H9 (cell line): ENCODE measurements around the gene SEMA3G. TPM values are rescaled to one million over a fixed set of nuclear protein-coding genes. Genes with fewer than 3 reads are reported as not detected.

Experiments
- DNase-seq: peaks from one replicate; pipeline ENCODE4 v3.0.0-alpha.2; 2017
- H2AFZ ChIP-seq: one replicate; pipeline ENCODE4 v1.6.1; 2013; ENCODE audit warnings: mild to moderate bottlenecking, low read length, control low read depth, moderate library complexity
- H2AK5ac ChIP-seq: 2 replicates; pipeline ENCODE4 v1.6.1; 2013; ENCODE audit warnings: low read length, control low read depth, mixed read lengths; ENCODE audit not compliant: insufficient read length
- H2BK120ac ChIP-seq: one replicate; pipeline ENCODE4 v1.6.1; 2013; ENCODE audit warnings: low read depth, mild to moderate bottlenecking, low read length, control low read depth, inconsistent platforms; ENCODE audit not compliant: poor library complexity, severe bottlenecking
- H2BK12ac ChIP-seq: 2 replicates; pipeline ENCODE4 v1.6.1; 2013; ENCODE audit warnings: low read length, control low read depth, mixed read lengths, low read depth; ENCODE audit not compliant: insufficient read length
- H2BK15ac ChIP-seq: 2 replicates; pipeline ENCODE4 v1.6.1; 2013; ENCODE audit warnings: low read depth, low read length, control low read depth
- H2BK20ac ChIP-seq: one replicate; pipeline ENCODE4 v1.6.1; 2013; ENCODE audit warnings: low read depth, mild to moderate bottlenecking, low read length, control low read depth, inconsistent platforms; ENCODE audit not compliant: poor library complexity, severe bottlenecking
- H2BK5ac ChIP-seq: 2 replicates; pipeline ENCODE4 v1.6.1; 2013; ENCODE audit warnings: low read length, control low read depth, mixed read lengths; ENCODE audit not compliant: insufficient read length
- H3K14ac ChIP-seq: 2 replicates; pipeline ENCODE4 v1.6.1; 2013; ENCODE audit warnings: low read length, control low read depth; ENCODE audit not compliant: insufficient read depth
- H3K18ac ChIP-seq: 2 replicates; pipeline ENCODE4 v1.6.1; 2013; ENCODE audit warnings: low read depth, mild to moderate bottlenecking, mixed read lengths, low read length, control low read depth; ENCODE audit not compliant: insufficient read length
- H3K23ac ChIP-seq: 2 replicates; pipeline ENCODE4 v1.6.1; 2013; ENCODE audit warnings: low read length, control low read depth, mixed read lengths, low read depth; ENCODE audit not compliant: insufficient read length
- H3K23me2 ChIP-seq: 2 replicates; pipeline ENCODE4 v1.6.1; 2013; ENCODE audit warnings: low read depth, mild to moderate bottlenecking, mixed read lengths, low read length, control low read depth; ENCODE audit not compliant: insufficient read length, poor library complexity, severe bottlenecking
- H3K27ac ChIP-seq: 2 replicates; pipeline ENCODE4 v1.5.1; 2013; ENCODE audit warnings: low read length, control low read depth, mixed read lengths, low read depth; ENCODE audit not compliant: insufficient read length
- H3K27me3 ChIP-seq: 2 replicates; pipeline ENCODE4 v1.6.1; 2013; ENCODE audit warnings: low read length, control low read depth, inconsistent platforms; ENCODE audit not compliant: insufficient read depth
- H3K4ac ChIP-seq: 2 replicates; pipeline ENCODE4 v1.6.1; 2013; ENCODE audit warnings: low read depth, mild to moderate bottlenecking, control low read depth, inconsistent platforms, low read length, moderate library complexity
- H3K4me1 ChIP-seq: 2 replicates; pipeline ENCODE4 v1.6.1; 2013; ENCODE audit warnings: low read length, control low read depth, inconsistent platforms; ENCODE audit not compliant: insufficient read depth
- H3K4me2 ChIP-seq: 2 replicates; pipeline ENCODE4 v1.6.1; 2013; ENCODE audit warnings: low read length, control low read depth, mixed read lengths; ENCODE audit not compliant: insufficient read length, insufficient read depth
- H3K56ac ChIP-seq: 2 replicates; pipeline ENCODE4 v1.6.1; 2013; ENCODE audit warnings: low read depth, mild to moderate bottlenecking, mixed read lengths, low read length, control low read depth; ENCODE audit not compliant: insufficient read length
- H3K79me1 ChIP-seq: 2 replicates; pipeline ENCODE4 v1.6.1; 2013; ENCODE audit warnings: low read depth, mild to moderate bottlenecking, moderate library complexity, low read length, control low read depth, inconsistent platforms; ENCODE audit not compliant: insufficient read depth, poor library complexity, severe bottlenecking
- H3K79me2 ChIP-seq: 2 replicates; pipeline ENCODE4 v1.6.1; 2013; ENCODE audit warnings: low read length, control low read depth, inconsistent platforms; ENCODE audit not compliant: insufficient read depth
- H3K9ac ChIP-seq: 2 replicates; pipeline ENCODE4 v1.6.1; 2013; ENCODE audit warnings: low read length, control low read depth, mixed read lengths; ENCODE audit not compliant: insufficient read length; ENCODE audit errors: extremely low read depth
- H3K9me3 ChIP-seq: one replicate; pipeline ENCODE4 v1.6.1; 2013; ENCODE audit warnings: low read depth, low read length, inconsistent platforms; ENCODE audit not compliant: control insufficient read depth
- H3T11ph ChIP-seq: one replicate; pipeline ENCODE4 v1.6.1; 2013; ENCODE audit warnings: mild to moderate bottlenecking, low read length, control low read depth, inconsistent platforms
- H4K20me1 ChIP-seq: one replicate; pipeline ENCODE4 v1.6.1; 2013; ENCODE audit not compliant: control insufficient read depth, insufficient read length, insufficient read depth
- H4K5ac ChIP-seq: 2 replicates; pipeline ENCODE4 v1.6.1; 2013; ENCODE audit warnings: low read depth, mild to moderate bottlenecking, mixed read lengths, low read length, control low read depth; ENCODE audit not compliant: insufficient read length
- H4K8ac ChIP-seq: replicated peaks from 2 replicates; pipeline ENCODE4 v1.6.1; 2013; ENCODE audit warnings: low read length, control low read depth, mixed read lengths, low read depth; ENCODE audit not compliant: insufficient read length
- H4K91ac ChIP-seq: 2 replicates; pipeline ENCODE4 v1.6.1; 2013; ENCODE audit warnings: low read depth, mild to moderate bottlenecking, moderate library complexity, mixed read lengths, low read length, control low read depth; ENCODE audit not compliant: insufficient read length
- H3K27ac Mint-ChIP-seq, 3 experiments: 2 replicates in 2 of 3; 3 replicates in 1 of 3; pipeline ENCODE4 v1.8.0; 2020 to 2021; ENCODE audit warnings: mixed read lengths in 3 of 3, mild to moderate bottlenecking in 1 of 3, moderate library complexity in 1 of 3
- H3K27me3 Mint-ChIP-seq: 2 replicates; pipeline ENCODE4 v1.8.0; 2021; ENCODE audit warnings: low read depth, mild to moderate bottlenecking, moderate library complexity, mixed read lengths
- H3K36me3 Mint-ChIP-seq, 3 experiments: 2 replicates in 2 of 3; 3 replicates in 1 of 3; pipeline ENCODE4 v1.8.0; 2020 to 2021; ENCODE audit warnings: low read depth in 3 of 3, mixed read lengths in 3 of 3; ENCODE audit not compliant: insufficient read depth in 1 of 3
- H3K4me1 Mint-ChIP-seq, 2 experiments: 2 replicates each; pipeline ENCODE4 v1.8.0; 2020; ENCODE audit warnings: mixed read lengths in 2 of 2
- H3K4me3 Mint-ChIP-seq, 2 experiments: 2 replicates in 1 of 2; 3 replicates in 1 of 2; pipeline ENCODE4 v1.8.0; 2020 to 2021; ENCODE audit warnings: mild to moderate bottlenecking in 2 of 2, mixed read lengths in 2 of 2, moderate library complexity in 1 of 2
- H3K9me3 Mint-ChIP-seq, 2 experiments: 2 replicates in 1 of 2; 3 replicates in 1 of 2; pipeline ENCODE4 v1.8.0; 2020; ENCODE audit warnings: mild to moderate bottlenecking in 2 of 2, mixed read lengths in 2 of 2, moderate library complexity in 1 of 2
- CTCF ChIP-seq: fragments of 200-600 bp; sonication (generic); conservative IDR thresholded peaks from 3 replicates; pipeline ENCODE4 v1.8.0; 2021; ENCODE audit warnings: antibody characterized with exemption, mild to moderate bottlenecking
- WGBS: extraction: QIAGEN DNeasy Blood & Tissue Kit; methylation state at CpG from one replicate; pipeline ENCODE4 v1.1.7; 2013; ENCODE audit warnings: missing lambda C conversion rate, low lambda C conversion rate, mixed read lengths; ENCODE audit not compliant: insufficient read length; ENCODE audit errors: extremely low coverage; 5-methylcytosine and 5-hydroxymethylcytosine counted together
- total RNA-seq: library from RNA; stranded (reverse); gene quantifications from 2 replicates; pipeline ENCODE4 v1.2.1, GENCODE V29; 2021

Gene SEMA3G
- total RNA-seq, 1 experiment from 2014 or later = 2.4 TPM

- no peaks in the 10 kb centered on the region for H3K79me2 ChIP-seq
- no peak for DNase-seq
- H2BK20ac ChIP-seq = no peak overlapping the region
- H3K4me3 Mint-ChIP-seq = no peak overlapping the region; a peak in 1 of 5 replicates
- no peak overlapping the region for H3K27ac ChIP-seq
- H2BK5ac ChIP-seq = no peak overlapping the region
- WGBS = no CpG with 5 or more reads among the region's 10 CpGs
- H3K9me3 ChIP-seq = no peaks in the 10 kb centered on the region
- H3K27me3 ChIP-seq = no peaks in the 10 kb centered on the region
- no peak overlapping the region for H3K23ac ChIP-seq
- no peak overlapping the region for H3K56ac ChIP-seq
- TF ChIP-seq CTCF = no peak
- no peaks in the 10 kb centered on the region for H3K36me3 Mint-ChIP-seq
- H3K27ac Mint-ChIP-seq = peak overlapping the region in 2 of 3 experiments; percentile 22 to 32; a peak in 4 of 7 replicates
- peaks cover 14 to 30% of the 10 kb centered on the region in 2 experiments for H3K4me1 Mint-ChIP-seq
- H3K27me3 Mint-ChIP-seq = peaks cover 2% of the 10 kb centered on the region; the same call in 1 of the 2 replicates
- H3K4me1 ChIP-seq = no peaks in the 10 kb centered on the region
- no peak overlapping the region for H2BK12ac ChIP-seq
- no peak overlapping the region for H3T11ph ChIP-seq
- H3K23me2 ChIP-seq = no peaks in the 10 kb centered on the region
- H2BK15ac ChIP-seq = no peak overlapping the region
- H4K8ac ChIP-seq = no peak overlapping the region
- H2AFZ ChIP-seq = no peak overlapping the region
- no peak overlapping the region for H4K91ac ChIP-seq
- H4K5ac ChIP-seq = no peak overlapping the region
- H3K4ac ChIP-seq = no peak overlapping the region
- no peaks in the 10 kb centered on the region for H4K20me1 ChIP-seq
- no peaks in the 10 kb centered on the region for H3K9me3 Mint-ChIP-seq
- no peak overlapping the region for H2AK5ac ChIP-seq
- no peak overlapping the region for H3K9ac ChIP-seq
- H2BK120ac ChIP-seq = no peak overlapping the region
- no peaks in the 10 kb centered on the region for H3K79me1 ChIP-seq
- H3K18ac ChIP-seq = no peak overlapping the region
- H3K14ac ChIP-seq = no peak overlapping the region
- no peak overlapping the region for H3K4me2 ChIP-seq
Observed at GRCh38 chr3:52431459-52432223, 13.3 kb downstream of the SEMA3G start.
